Measurements from ENCODE around the gene TBXT.
"Not testable (repeated sequence)": the region's sequence is repeated elsewhere in the genome, so short reads cannot be mapped to it uniquely, and the experiment has no call there.

The TBXT gene

GRCh38 chr6:166151798-166152197 lies 15.9 kb downstream of the TBXT start:
- Histone ChIP-seq H3K27me3 (replicated peaks; ENCODE audit: control insufficient read depth, insufficient read depth, low read length) (no peaks in the 10 kb centered on the region), H3K4me3 (replicated peaks; ENCODE audit: low read depth, low read length) (no peak overlapping the region), H3K36me3 (ENCODE audit: control insufficient read depth, insufficient read depth, low read length) (peaks cover 2% of the 10 kb centered on the region; the same call in 1 of the 2 replicates)
- DNase-seq (ENCODE audit: extremely low read depth, insufficient read length), result no peak
- no peak for TF ChIP-seq CTCF (IDR thresholded peaks at IDR 0.05; ENCODE audit: insufficient read depth, low read length, poor library complexity, severe bottlenecking)

- H3K27me3 ChIP-seq (replicated peaks; ENCODE audit: control insufficient read depth, insufficient read depth, low read length), result no peaks in the 10 kb centered on the region
- DNase-seq (ENCODE audit: extremely low read depth, insufficient read length), result no peak
- H3K4me3 ChIP-seq (replicated peaks; ENCODE audit: low read depth, low read length), result no peak overlapping the region
- no peaks in the 10 kb centered on the region for H3K36me3 ChIP-seq (ENCODE audit: control insufficient read depth, insufficient read depth, low read length)
- TF ChIP-seq CTCF (IDR thresholded peaks at IDR 0.05; ENCODE audit: insufficient read depth, low read length, poor library complexity, severe bottlenecking), result no peak
Observed at GRCh38 chr6:166145751-166146150, 21.9 kb downstream of the TBXT start.

- TF ChIP-seq CTCF (IDR thresholded peaks at IDR 0.05; ENCODE audit: insufficient read depth, low read length, poor library complexity, severe bottlenecking), result no peak
- H3K36me3 ChIP-seq (ENCODE audit: control insufficient read depth, insufficient read depth, low read length), result no peaks in the 10 kb centered on the region
- no peak for DNase-seq (ENCODE audit: extremely low read depth, insufficient read length)
- no peak overlapping the region for H3K4me3 ChIP-seq (replicated peaks; ENCODE audit: low read depth, low read length)
- no peaks in the 10 kb centered on the region for H3K27me3 ChIP-seq (replicated peaks; ENCODE audit: control insufficient read depth, insufficient read depth, low read length)
Observed at GRCh38 chr6:166143011-166143410, 24.6 kb downstream of the TBXT start.

GRCh38 chr6:166127624-166128472 lies 39.8 kb downstream of the TBXT start:
- no peak for DNase-seq (ENCODE audit: extremely low read depth, insufficient read length)
- TF ChIP-seq CTCF (IDR thresholded peaks at IDR 0.05; ENCODE audit: insufficient read depth, low read length, poor library complexity, severe bottlenecking), result no peak
- Histone ChIP-seq H3K27me3 (replicated peaks; ENCODE audit: control insufficient read depth, insufficient read depth, low read length) (no peaks in the 10 kb centered on the region), H3K4me3 (replicated peaks; ENCODE audit: low read depth, low read length) (no peak overlapping the region), H3K36me3 (ENCODE audit: control insufficient read depth, insufficient read depth, low read length) (no peaks in the 10 kb centered on the region)

- H3K27me3 ChIP-seq (replicated peaks; ENCODE audit: control insufficient read depth, insufficient read depth, low read length); DNase-seq (ENCODE audit: extremely low read depth, insufficient read length); H3K36me3 ChIP-seq (ENCODE audit: control insufficient read depth, insufficient read depth, low read length): not testable (repeated sequence)
Observed at GRCh38 chr6:166123115-166123514, 44.5 kb downstream of the TBXT start.

GRCh38 chr6:166121726-166122125 lies 45.9 kb downstream of the TBXT start:
- TF ChIP-seq CTCF (IDR thresholded peaks at IDR 0.05; ENCODE audit: insufficient read depth, low read length, poor library complexity, severe bottlenecking), result no peak
- DNase-seq (ENCODE audit: extremely low read depth, insufficient read length), result no peak
- Histone ChIP-seq H3K27me3 (replicated peaks; ENCODE audit: control insufficient read depth, insufficient read depth, low read length) (no peaks in the 10 kb centered on the region), H3K36me3 (ENCODE audit: control insufficient read depth, insufficient read depth, low read length) (no peaks in the 10 kb centered on the region), H3K4me3 (replicated peaks; ENCODE audit: low read depth, low read length) (no peak overlapping the region)

More at GRCh38 chr6:166123115-166123514, 44.5 kb downstream of the TBXT start:
- not testable (repeated sequence) for H3K4me3 ChIP-seq (replicated peaks; ENCODE audit: low read depth, low read length)

Measured in GM06990 (cell line).